ENCODE data around the gene NOL11.

- TF ChIP-seq EZH2 (IDR thresholded peaks at IDR 0.05) (no peak), CTCF (IDR thresholded peaks at IDR 0.05) (no peak), EZH2phosphoT487 (IDR thresholded peaks at IDR 0.05) (no peak)
Measured at GRCh38 chr17:67784364-67785121, 66.8 kb downstream of the NOL11 start.
